ENCODE data around the gene U2AF2. TPM values are rescaled to one million over a fixed set of nuclear protein-coding genes. Genes with fewer than 3 reads are reported as not detected.
A peak's percentile ranks its signal among the peaks of the same experiment; 100 is the strongest.

Gene U2AF2
- total RNA-seq, 1 donor from 2014 or later = 194 TPM

GRCh38 chr19:55637534-55637933 is 17.3 kb upstream of the U2AF2 start:
- no peak overlapping the region for H3K27ac ChIP-seq (ENCODE audit: low read depth, low read length)
- H3K4me3 ChIP-seq (ENCODE audit: insufficient read depth, low read depth, low read length) = no peak overlapping the region
- peaks cover 30% of the 10 kb centered on the region for H3K4me1 ChIP-seq (ENCODE audit: insufficient read depth, low read length)
- no peak overlapping the region for H3K27ac Mint-ChIP-seq (ENCODE audit: unreplicated experiment)
- no peaks in the 10 kb centered on the region for H3K27me3 ChIP-seq (ENCODE audit: insufficient read depth, low read length)
- no peak overlapping the region for H2AFZ ChIP-seq (ENCODE audit: low read depth, low read length)
- no peaks in the 10 kb centered on the region for H3K36me3 ChIP-seq (ENCODE audit: insufficient read depth, low read length)
- H3K9ac ChIP-seq (ENCODE audit: low read length) = no peak overlapping the region
- peak overlapping the region; percentile 12 for H3K4me2 ChIP-seq (ENCODE audit: low read length)
- no peak overlapping the region for H3K4me3 Mint-ChIP-seq (ENCODE audit: unreplicated experiment)
- DNase-seq (ENCODE audit: low read depth) = no peak
- peaks cover 7% of the 10 kb centered on the region for H3K36me3 Mint-ChIP-seq (ENCODE audit: low read depth, unreplicated experiment)
- no peaks in the 10 kb centered on the region for H3K27me3 Mint-ChIP-seq (ENCODE audit: low read depth, unreplicated experiment)
- peaks cover 3% of the 10 kb centered on the region for H3K9me3 Mint-ChIP-seq (ENCODE audit: unreplicated experiment)
- H3K9me3 ChIP-seq (ENCODE audit: insufficient read depth, low read depth, low read length) = no peaks in the 10 kb centered on the region
- TF ChIP-seq CTCF (IDR thresholded peaks at IDR 0.05; ENCODE audit: insufficient read depth, low read depth, low read length) = no peak
- no peak for TF ChIP-seq EZH2 (IDR thresholded peaks at IDR 0.05; ENCODE audit: insufficient read depth, low read length)
- peaks cover 53% of the 10 kb centered on the region for H3K79me2 ChIP-seq (ENCODE audit: insufficient read depth, low read length)
- FAIRE-seq = no peak
- peaks cover 24% of the 10 kb centered on the region for H3K4me1 Mint-ChIP-seq (ENCODE audit: low read depth, unreplicated experiment)
- peaks cover 14% of the 10 kb centered on the region for H4K20me1 ChIP-seq (ENCODE audit: insufficient read depth, low read length)

DNA sequence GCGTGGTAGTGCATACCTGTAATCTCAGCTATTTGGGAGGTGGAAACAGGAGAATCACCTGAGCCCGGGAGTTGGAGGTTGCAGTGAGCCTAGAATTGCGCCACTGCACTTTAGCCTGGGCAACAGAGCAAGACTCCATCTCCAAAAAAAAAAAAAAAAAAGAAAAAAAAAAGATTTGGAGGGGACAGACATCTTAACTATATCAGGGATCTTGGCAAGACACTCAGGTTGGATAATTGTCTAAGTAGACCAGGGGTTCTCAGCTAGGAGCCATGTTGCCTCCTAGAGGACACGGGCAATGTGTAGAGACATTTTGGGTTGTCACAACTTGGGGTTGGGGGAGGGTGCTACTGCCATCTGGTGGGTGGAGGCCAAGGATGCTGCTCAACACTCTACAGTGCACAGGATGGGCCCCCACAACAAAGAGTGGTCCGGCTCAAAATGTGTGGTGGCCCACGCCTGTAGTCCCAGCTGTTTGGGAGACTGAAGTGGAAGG is 15.9 kb upstream of the U2AF2 start:
- Histone ChIP-seq H3K79me2 (ENCODE audit: insufficient read depth, low read length) (peaks cover 63% of the 10 kb centered on the region), H3K9ac (ENCODE audit: low read length) (no peak overlapping the region), H3K36me3 (ENCODE audit: insufficient read depth, low read length) (no peaks in the 10 kb centered on the region), H4K20me1 (ENCODE audit: insufficient read depth, low read length) (peaks cover 14% of the 10 kb centered on the region), H3K9me3 (ENCODE audit: insufficient read depth, low read depth, low read length) (no peaks in the 10 kb centered on the region), H3K27ac (ENCODE audit: low read depth, low read length) (no peak overlapping the region), H3K4me2 (ENCODE audit: low read length) (no peak overlapping the region), H3K27me3 (ENCODE audit: insufficient read depth, low read length) (no peaks in the 10 kb centered on the region), H2AFZ (ENCODE audit: low read depth, low read length) (no peak overlapping the region), H3K4me1 (ENCODE audit: insufficient read depth, low read length) (peaks cover 38% of the 10 kb centered on the region), H3K4me3 (ENCODE audit: insufficient read depth, low read depth, low read length) (no peak overlapping the region)
- no peak for FAIRE-seq
- H3K27ac Mint-ChIP-seq (ENCODE audit: unreplicated experiment) = peak overlapping the region; percentile 12
- peak overlapping the region; percentile 82 for H3K4me3 Mint-ChIP-seq (ENCODE audit: unreplicated experiment)
- no peak for DNase-seq (ENCODE audit: low read depth)
- TF ChIP-seq EZH2 (IDR thresholded peaks at IDR 0.05; ENCODE audit: insufficient read depth, low read length) (no peak), CTCF (IDR thresholded peaks at IDR 0.05; ENCODE audit: insufficient read depth, low read depth, low read length) (peak; percentile 14)
- peaks cover 28% of the 10 kb centered on the region for H3K4me1 Mint-ChIP-seq (ENCODE audit: low read depth, unreplicated experiment)
- no peaks in the 10 kb centered on the region for H3K27me3 Mint-ChIP-seq (ENCODE audit: low read depth, unreplicated experiment)
- H3K9me3 Mint-ChIP-seq (ENCODE audit: unreplicated experiment) = peaks cover 3% of the 10 kb centered on the region
- H3K36me3 Mint-ChIP-seq (ENCODE audit: low read depth, unreplicated experiment) = peaks cover 7% of the 10 kb centered on the region

DNA sequence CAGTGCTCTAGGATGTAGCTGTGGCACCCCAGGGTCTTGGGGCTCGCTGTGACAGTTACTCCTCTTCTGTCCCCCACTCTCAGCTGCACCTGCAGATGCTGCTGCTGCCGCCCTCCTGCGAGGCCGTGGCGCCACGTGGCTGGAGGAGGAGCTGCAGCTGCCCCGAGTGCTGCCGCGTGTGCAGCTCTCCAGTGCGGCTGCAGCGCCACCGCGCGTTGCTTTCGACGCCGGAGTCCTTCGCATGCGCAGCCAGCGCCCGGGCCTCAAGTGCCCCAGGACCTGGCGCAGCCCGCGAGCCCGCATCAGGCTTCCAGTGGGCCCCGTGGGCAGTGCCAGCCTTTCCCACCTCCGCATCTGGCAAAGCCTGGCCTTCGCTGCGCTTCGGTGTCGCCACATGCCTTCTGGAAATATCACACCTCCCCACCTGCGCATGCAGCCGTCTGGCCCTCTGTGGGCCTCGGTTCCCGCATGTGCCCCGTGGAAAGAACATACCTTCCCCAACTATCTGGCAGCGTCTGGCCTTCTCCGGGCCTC is 14.7 kb upstream of the U2AF2 start:
- peaks cover 45% of the 10 kb centered on the region for H3K4me1 ChIP-seq (ENCODE audit: insufficient read depth, low read length)
- H3K4me2 ChIP-seq (ENCODE audit: low read length) = peak overlapping the region; percentile 100
- H3K36me3 Mint-ChIP-seq (ENCODE audit: low read depth, unreplicated experiment) = peaks cover 7% of the 10 kb centered on the region
- peak overlapping the region; percentile 84 for H3K4me3 Mint-ChIP-seq (ENCODE audit: unreplicated experiment)
- peak overlapping the region; percentile 92 for H3K9ac ChIP-seq (ENCODE audit: low read length)
- H3K79me2 ChIP-seq (ENCODE audit: insufficient read depth, low read length) = peaks cover 70% of the 10 kb centered on the region
- peak overlapping the region; percentile 84 for H3K27ac Mint-ChIP-seq (ENCODE audit: unreplicated experiment)
- peaks cover 28% of the 10 kb centered on the region for H3K4me1 Mint-ChIP-seq (ENCODE audit: low read depth, unreplicated experiment)
- peak; percentile 61 for DNase-seq (ENCODE audit: low read depth)
- no peaks in the 10 kb centered on the region for H3K27me3 ChIP-seq (ENCODE audit: insufficient read depth, low read length)
- H3K27me3 Mint-ChIP-seq (ENCODE audit: low read depth, unreplicated experiment) = no peaks in the 10 kb centered on the region
- peak overlapping the region; percentile 76 for H3K4me3 ChIP-seq (ENCODE audit: insufficient read depth, low read depth, low read length)
- peak overlapping the region; percentile 70 for H2AFZ ChIP-seq (ENCODE audit: low read depth, low read length)
- peak overlapping the region; percentile 71 for H3K27ac ChIP-seq (ENCODE audit: low read depth, low read length)
- no peaks in the 10 kb centered on the region for H3K9me3 ChIP-seq (ENCODE audit: insufficient read depth, low read depth, low read length)
- no peak for FAIRE-seq
- peaks cover 22% of the 10 kb centered on the region for H4K20me1 ChIP-seq (ENCODE audit: insufficient read depth, low read length)
- peaks cover 4% of the 10 kb centered on the region for H3K36me3 ChIP-seq (ENCODE audit: insufficient read depth, low read length)
- TF ChIP-seq EZH2 (IDR thresholded peaks at IDR 0.05; ENCODE audit: insufficient read depth, low read length) = no peak
- TF ChIP-seq CTCF (IDR thresholded peaks at IDR 0.05; ENCODE audit: insufficient read depth, low read depth, low read length) = peak; percentile 28
- H3K9me3 Mint-ChIP-seq (ENCODE audit: unreplicated experiment) = no peaks in the 10 kb centered on the region

Measured in astrocyte (in vitro differentiated cells and primary cell).